ENCODE results near the gene FBXL17. TPM values are rescaled to one million over a fixed set of nuclear protein-coding genes. Genes with fewer than 3 reads are reported as not detected.

Gene FBXL17
- total and polyA plus RNA-seq, 7 donors: 6.2 to 36.1 (median 30.3) TPM

GRCh38 chr5:107950776-107951175, 431.1 kb downstream of the FBXL17 start:
- Histone ChIP-seq H3K27ac (no peak overlapping the region), H3K36me3 (ENCODE audit: insufficient read depth in 1 of 2, low read depth in 1 of 2) (no peaks in the 10 kb centered on the region), H3K27me3 (ENCODE audit: insufficient read depth in 3 of 3, low read length in 2 of 3) (no peaks in the 10 kb centered on the region), H3K4me1 (peaks cover 16% of the 10 kb centered on the region), H3K9me3 (no peaks in the 10 kb centered on the region), H3K4me3 (no peak overlapping the region)
- intact Hi-C loops (cut with DNase I): no loop called here
- TF ChIP-seq CTCF (IDR thresholded peaks at IDR 0.05): no peak
- DNase-seq: no peak
- peak; percentile 51 to 91 (median 61) for ATAC-seq
- WGBS, 3 donors: 54 to 65% (median 60%) methylated on average over 5 of the region's 5 CpGs

GRCh38 chr5:107949688-107950341, 432.1 kb downstream of the FBXL17 start:
- DNase-seq (no peak), ATAC-seq (no peak)
- no peak overlapping the region for H3K27ac ChIP-seq
- intact Hi-C loops (cut with DNase I): no loop called here
- peaks cover 16% of the 10 kb centered on the region for H3K4me1 ChIP-seq
- no peaks in the 10 kb centered on the region for H3K27me3 ChIP-seq (ENCODE audit: insufficient read depth in 3 of 3, low read length in 2 of 3)
- WGBS, 3 donors: 83 to 89% (median 87%) methylated on average over 6 of the region's 6 CpGs
- no peak for TF ChIP-seq CTCF (IDR thresholded peaks at IDR 0.05)
- H3K4me3 ChIP-seq: no peak overlapping the region
- H3K9me3 ChIP-seq: no peaks in the 10 kb centered on the region
- no peaks in the 10 kb centered on the region for H3K36me3 ChIP-seq (ENCODE audit: insufficient read depth in 1 of 2, low read depth in 1 of 2)

- Histone ChIP-seq H3K4me3 (no peak overlapping the region), H3K27ac (no peak overlapping the region), H3K27me3 (ENCODE audit: insufficient read depth in 3 of 3, low read length in 2 of 3) (no peaks in the 10 kb centered on the region), H3K9me3 (no peaks in the 10 kb centered on the region), H3K4me1 (peaks cover 16% of the 10 kb centered on the region), H3K36me3 (ENCODE audit: insufficient read depth in 1 of 2, low read depth in 1 of 2) (no peaks in the 10 kb centered on the region)
- intact Hi-C loops (cut with DNase I): no loop called here
- no peak for TF ChIP-seq CTCF (IDR thresholded peaks at IDR 0.05)
- DNase-seq (no peak), ATAC-seq (no peak)
- 84 to 88% (median 85%) methylated on average over 1 of the region's 1 CpG for WGBS, 3 donors
Observed at GRCh38 chr5:107948377-107948776, 433.5 kb downstream of the FBXL17 start.

- intact Hi-C loops (cut with DNase I): no loop called here
- Histone ChIP-seq H3K9me3 (no peaks in the 10 kb centered on the region), H3K4me1 (no peaks in the 10 kb centered on the region), H3K36me3 (ENCODE audit: insufficient read depth in 1 of 2, low read depth in 1 of 2) (no peaks in the 10 kb centered on the region), H3K4me3 (no peak overlapping the region), H3K27ac (no peak overlapping the region), H3K27me3 (ENCODE audit: insufficient read depth in 3 of 3, low read length in 2 of 3) (no peaks in the 10 kb centered on the region)
- DNase-seq (no peak), ATAC-seq (no peak)
- 27 to 55% (median 33%) methylated on average over 2 of the region's 2 CpGs for whole genome bisulfite sequencing, 3 donors
- no peak for TF ChIP-seq CTCF (IDR thresholded peaks at IDR 0.05)
Observed at GRCh38 chr5:107945061-107945460, 436.8 kb downstream of the FBXL17 start.

GRCh38 chr5:107943923-107944322, 438.0 kb downstream of the FBXL17 start:
- TF ChIP-seq CTCF (IDR thresholded peaks at IDR 0.05): no peak
- intact Hi-C loops (cut with DNase I): no loop called here

More at GRCh38 chr5:107943923-107944322, 438.0 kb downstream of the FBXL17 start:
- ATAC-seq: no peak
- H3K36me3 ChIP-seq (ENCODE audit: insufficient read depth in 1 of 2, low read depth in 1 of 2): no peaks in the 10 kb centered on the region
- H3K27ac ChIP-seq: no peak overlapping the region
- no peaks in the 10 kb centered on the region for H3K27me3 ChIP-seq (ENCODE audit: insufficient read depth in 3 of 3, low read length in 2 of 3)
- H3K9me3 ChIP-seq: no peaks in the 10 kb centered on the region
- no peaks in the 10 kb centered on the region for H3K4me1 ChIP-seq
- no peak overlapping the region for H3K4me3 ChIP-seq
- DNase-seq: no peak

Measured in psoas muscle (tissue), 8 donors.